ENCODE measurements around the gene TLE4.

DNA sequence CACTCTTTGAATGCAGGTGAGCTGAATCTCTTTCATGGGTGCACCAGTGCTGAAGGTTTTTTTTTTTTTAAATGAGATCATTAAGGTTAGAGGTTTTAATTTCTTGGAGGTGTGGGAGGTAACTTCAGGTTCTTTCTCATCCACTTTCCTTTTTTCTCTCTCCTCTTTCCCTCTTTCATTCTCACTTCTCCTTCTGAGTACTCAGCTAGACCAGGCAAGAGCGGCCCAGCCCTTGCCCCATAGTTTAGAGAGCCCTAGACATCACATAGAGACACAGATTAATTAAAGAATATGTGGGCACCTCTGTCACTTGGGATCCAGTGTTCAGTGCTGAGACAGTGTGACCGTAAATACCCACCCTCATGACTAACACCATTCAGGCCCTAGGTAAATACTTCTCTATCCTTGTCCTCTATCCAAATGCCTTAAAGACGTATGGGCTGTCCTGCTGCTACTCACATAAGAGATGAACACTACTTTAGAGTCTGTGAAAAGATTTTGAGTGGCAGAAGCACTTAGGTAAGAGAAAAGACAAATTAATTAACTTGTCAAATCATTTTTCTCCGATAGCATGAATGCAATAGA is 174.1 kb downstream of the TLE4 start:
- TF ChIP-seq CAMTA2 (CRISPR knock-in tag; IDR thresholded peaks at IDR 0.05; ENCODE audit: borderline replicate concordance) (no peak), ZSCAN22 (CRISPR knock-in tag; IDR thresholded peaks at IDR 0.05) (no peak), EZH2 (conservative IDR thresholded peaks at IDR 0.05; ENCODE audit: low read depth, low read length) (no peak), HNRNPL (IDR thresholded peaks at IDR 0.05; ENCODE audit: low read depth, low read length) (no peak), MTA3 (CRISPR knock-in tag; IDR thresholded peaks at IDR 0.05) (no peak), ZNF550 (CRISPR knock-in tag; IDR thresholded peaks at IDR 0.05; ENCODE audit: borderline replicate concordance) (no peak), SP1 (IDR thresholded peaks at IDR 0.05) (no peak), SP1 (CRISPR knock-in tag; IDR thresholded peaks at IDR 0.05) (no peak), ZFP37 (CRISPR knock-in tag; IDR thresholded peaks at IDR 0.05; ENCODE audit: borderline replicate concordance) (no peak), RBM22 (optimal IDR thresholded peaks at IDR 0.05; ENCODE audit: low read length) (no peak)
- TF ChIP-seq, protein P1, sequence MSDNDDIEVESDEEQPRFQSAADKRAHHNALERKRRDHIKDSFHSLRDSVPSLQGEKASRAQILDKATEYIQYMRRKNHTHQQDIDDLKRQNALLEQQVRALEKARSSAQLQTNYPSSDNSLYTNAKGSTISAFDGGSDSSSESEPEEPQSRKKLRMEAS (IDR thresholded peaks at IDR 0.05): no peak
- TF ChIP-seq, protein P2, sequence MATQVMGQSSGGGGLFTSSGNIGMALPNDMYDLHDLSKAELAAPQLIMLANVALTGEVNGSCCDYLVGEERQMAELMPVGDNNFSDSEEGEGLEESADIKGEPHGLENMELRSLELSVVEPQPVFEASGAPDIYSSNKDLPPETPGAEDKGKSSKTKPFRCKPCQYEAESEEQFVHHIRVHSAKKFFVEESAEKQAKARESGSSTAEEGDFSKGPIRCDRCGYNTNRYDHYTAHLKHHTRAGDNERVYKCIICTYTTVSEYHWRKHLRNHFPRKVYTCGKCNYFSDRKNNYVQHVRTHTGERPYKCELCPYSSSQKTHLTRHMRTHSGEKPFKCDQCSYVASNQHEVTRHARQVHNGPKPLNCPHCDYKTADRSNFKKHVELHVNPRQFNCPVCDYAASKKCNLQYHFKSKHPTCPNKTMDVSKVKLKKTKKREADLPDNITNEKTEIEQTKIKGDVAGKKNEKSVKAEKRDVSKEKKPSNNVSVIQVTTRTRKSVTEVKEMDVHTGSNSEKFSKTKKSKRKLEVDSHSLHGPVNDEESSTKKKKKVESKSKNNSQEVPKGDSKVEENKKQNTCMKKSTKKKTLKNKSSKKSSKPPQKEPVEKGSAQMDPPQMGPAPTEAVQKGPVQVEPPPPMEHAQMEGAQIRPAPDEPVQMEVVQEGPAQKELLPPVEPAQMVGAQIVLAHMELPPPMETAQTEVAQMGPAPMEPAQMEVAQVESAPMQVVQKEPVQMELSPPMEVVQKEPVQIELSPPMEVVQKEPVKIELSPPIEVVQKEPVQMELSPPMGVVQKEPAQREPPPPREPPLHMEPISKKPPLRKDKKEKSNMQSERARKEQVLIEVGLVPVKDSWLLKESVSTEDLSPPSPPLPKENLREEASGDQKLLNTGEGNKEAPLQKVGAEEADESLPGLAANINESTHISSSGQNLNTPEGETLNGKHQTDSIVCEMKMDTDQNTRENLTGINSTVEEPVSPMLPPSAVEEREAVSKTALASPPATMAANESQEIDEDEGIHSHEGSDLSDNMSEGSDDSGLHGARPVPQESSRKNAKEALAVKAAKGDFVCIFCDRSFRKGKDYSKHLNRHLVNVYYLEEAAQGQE (IDR thresholded peaks at IDR 0.05; ENCODE audit: borderline replicate concordance in 1 of 2, low read depth in 1 of 2, low read length in 2 of 2): no peak

Data from HepG2 (cell line).